ENCODE measurements around the gene TCOF1. TPM values are rescaled to one million over a fixed set of nuclear protein-coding genes. Genes with fewer than 3 reads are reported as not detected.

TCOF1 gene
- total and polyA plus RNA-seq, 2 donors (not counting 1 experiment from before 2014, with no cell fraction given): 30.9 to 62.4 TPM

DNA sequence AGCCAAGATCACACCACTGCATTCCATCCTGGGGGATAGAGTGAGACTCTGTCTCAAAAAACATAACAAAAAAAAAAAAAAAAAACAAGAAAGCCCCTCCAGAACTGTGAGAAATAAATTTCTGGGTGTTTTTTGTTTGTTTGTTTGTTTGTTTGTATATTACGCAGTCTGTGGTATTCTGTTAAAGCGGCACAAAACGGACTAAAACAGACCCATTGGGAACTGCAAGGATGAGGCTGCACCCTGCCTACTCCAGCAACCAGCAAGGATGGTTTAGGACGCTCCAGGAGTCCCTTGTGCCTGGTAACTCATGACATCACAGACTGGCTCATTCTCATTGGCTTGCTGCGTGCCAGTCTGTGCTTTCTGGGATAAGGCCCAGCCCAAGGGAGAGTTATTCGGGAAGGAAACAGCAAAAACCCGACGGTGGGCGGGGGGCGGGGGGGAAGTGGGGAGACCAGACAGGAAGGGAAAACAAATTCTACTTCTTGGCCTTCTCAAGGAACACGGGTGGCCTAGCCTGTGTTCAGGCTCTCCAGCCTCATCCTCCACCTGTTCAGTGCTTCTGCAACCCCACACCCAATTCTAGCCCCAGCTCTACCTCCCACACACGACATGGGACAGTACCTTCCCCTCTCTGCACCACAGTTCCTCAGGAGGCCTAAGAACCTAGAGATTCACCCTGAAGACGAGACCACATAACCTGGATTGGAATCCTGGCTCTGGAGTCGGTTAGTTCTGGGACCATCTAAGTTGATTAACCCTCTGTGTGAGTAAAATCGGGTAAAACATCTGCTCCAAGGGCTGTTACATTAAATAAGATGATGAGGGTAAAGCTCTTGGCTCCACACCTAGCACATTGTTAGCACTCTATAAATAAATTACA, 52.4 kb downstream of the TCOF1 start:
- Histone ChIP-seq H3K4me2 (replicated peaks; ENCODE audit: low read depth, low read length, poor library complexity, severe bottlenecking) (peak overlapping the region; percentile 96), H3K79me2 (ENCODE audit: control insufficient read depth, insufficient read depth, low read length) (peaks cover 82% of the 10 kb centered on the region), H3K27ac (ENCODE audit: low read length in 2 of 2) (peak overlapping the region; percentile 99 to 100), H3K4me3 (ENCODE audit: control extremely low read depth in 1 of 5, extremely low read depth in 1 of 5, insufficient read depth in 1 of 5, low read depth in 2 of 5, low read length in 4 of 5) (peak overlapping the region; percentile 78 to 100 (median 94)), H3K9ac (ENCODE audit: low read length) (peak overlapping the region; percentile 100), H3K4me1 (ENCODE audit: control insufficient read depth in 2 of 2, insufficient read depth in 2 of 2, low read length in 2 of 2) (peaks cover 52 to 66% of the 10 kb centered on the region in 2 donors), H2AFZ (ENCODE audit: insufficient read depth, low read depth, low read length, poor library complexity, severe bottlenecking) (no peak overlapping the region), H4K20me1 (ENCODE audit: control insufficient read depth, insufficient read depth, low read length, poor library complexity, severe bottlenecking) (peaks cover 76% of the 10 kb centered on the region), H3K27me3 (replicated peaks in 1 of 4; ENCODE audit: control extremely low read depth in 1 of 4, control insufficient read depth in 3 of 4, insufficient read depth in 4 of 4, low read length in 3 of 4) (no peaks in the 10 kb centered on the region), H3K36me3 (replicated peaks in 1 of 2; ENCODE audit: control extremely low read depth in 1 of 2, control insufficient read depth in 1 of 2, extremely low read depth in 1 of 2, insufficient read depth in 2 of 2, low read length in 1 of 2) (peaks cover 7 to 75% of the 10 kb centered on the region in 2 experiments), H3K9me3 (ENCODE audit: control extremely low read depth in 1 of 3, control insufficient read depth in 2 of 3, insufficient read depth in 1 of 3, low read length in 2 of 3) (peaks cover 0 to 3% (median 0%) of the 10 kb centered on the region in 3 donors)
- H3K27ac Mint-ChIP-seq: peak overlapping the region; percentile 99
- peak; percentile 81 for DNase-seq
- intact Hi-C loops (cut with micrococcal nuclease): loop anchor here (1.0 to 10.0 kb wide), 7 partner anchors 12 to 1362 kb away; partner anchors contain the start of genes G3BP1, RPS14, SLC26A2 and TCOF1
- peak; percentile 4 for ATAC-seq (ENCODE audit: low read depth)
- CTCF ChIA-PET: interaction anchor here (0.7 to 5.3 kb wide), 11 partner anchors 10 to 52 kb away, joined by 3 to 111 read pairs (median 4); partner anchors contain the start of gene RPS14
- H3K4me3 Mint-ChIP-seq: peak overlapping the region; percentile 95
- TF ChIP-seq EZH2 (IDR thresholded peaks at IDR 0.05; ENCODE audit: borderline replicate concordance, insufficient read depth, low read depth, low read length, poor library complexity, severe bottlenecking): no peak
- TF ChIP-seq, protein P1, sequence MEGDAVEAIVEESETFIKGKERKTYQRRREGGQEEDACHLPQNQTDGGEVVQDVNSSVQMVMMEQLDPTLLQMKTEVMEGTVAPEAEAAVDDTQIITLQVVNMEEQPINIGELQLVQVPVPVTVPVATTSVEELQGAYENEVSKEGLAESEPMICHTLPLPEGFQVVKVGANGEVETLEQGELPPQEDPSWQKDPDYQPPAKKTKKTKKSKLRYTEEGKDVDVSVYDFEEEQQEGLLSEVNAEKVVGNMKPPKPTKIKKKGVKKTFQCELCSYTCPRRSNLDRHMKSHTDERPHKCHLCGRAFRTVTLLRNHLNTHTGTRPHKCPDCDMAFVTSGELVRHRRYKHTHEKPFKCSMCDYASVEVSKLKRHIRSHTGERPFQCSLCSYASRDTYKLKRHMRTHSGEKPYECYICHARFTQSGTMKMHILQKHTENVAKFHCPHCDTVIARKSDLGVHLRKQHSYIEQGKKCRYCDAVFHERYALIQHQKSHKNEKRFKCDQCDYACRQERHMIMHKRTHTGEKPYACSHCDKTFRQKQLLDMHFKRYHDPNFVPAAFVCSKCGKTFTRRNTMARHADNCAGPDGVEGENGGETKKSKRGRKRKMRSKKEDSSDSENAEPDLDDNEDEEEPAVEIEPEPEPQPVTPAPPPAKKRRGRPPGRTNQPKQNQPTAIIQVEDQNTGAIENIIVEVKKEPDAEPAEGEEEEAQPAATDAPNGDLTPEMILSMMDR (IDR thresholded peaks at IDR 0.05): no peak
- 0% methylated on average over 8 of the region's 15 CpGs for WGBS (ENCODE audit: insufficient coverage)
- H3K9me3 Mint-ChIP-seq (ENCODE audit: insufficient read depth): no peaks in the 10 kb centered on the region
- H3K4me1 Mint-ChIP-seq: peaks cover 68% of the 10 kb centered on the region
- POLR2A ChIA-PET: interaction anchor here (0.6 to 9.6 kb wide), 9 partner anchors 10 to 733 kb away, joined by 3 to 387 read pairs (median 4); partner anchors contain the start of gene RPS14
- no peaks in the 10 kb centered on the region for H3K27me3 Mint-ChIP-seq
